SK-N-SH treated with all-trans-retinoic acid at 6 μM for 48 hours (cell line): ENCODE measurements around the gene GHRH.
A peak's percentile ranks its signal among the peaks of the same experiment; 100 is the strongest.

Source experiments
- ATAC-seq: fragments of 200-7000 bp; cut with Tn5 transposase; 3 replicates; pipeline ENCODE4 v1.9.1; 2020; ENCODE audit warnings: mild to moderate bottlenecking, moderate library complexity
- ARNTL ChIP-seq: fragments of 450-650 bp; formaldehyde crosslinking; IDR thresholded peaks from 2 replicates; pipeline ENCODE4 v1.5.0; 2020; ENCODE audit warnings: low read depth, mild to moderate bottlenecking, moderate library complexity, borderline replicate concordance
- BACH2 ChIP-seq: fragments of 250-450 bp; sonication (Bioruptor Pico); IDR thresholded peaks from 2 replicates; pipeline ENCODE4 v1.9.0; 2021; ENCODE audit warnings: mild to moderate bottlenecking, borderline replicate concordance
- CREB5 ChIP-seq: fragments of 250-450 bp; sonication (Bioruptor Pico); IDR thresholded peaks from 2 replicates; pipeline ENCODE4 v1.5.1; 2020; ENCODE audit warnings: low read depth, mild to moderate bottlenecking, moderate library complexity
- CSRNP3 ChIP-seq: fragments of 250-450 bp; sonication (Bioruptor Pico); IDR thresholded peaks from 2 replicates; pipeline ENCODE4 v1.5.1; 2021; ENCODE audit warnings: mild to moderate bottlenecking, moderate library complexity
- ESRRG ChIP-seq: fragments of 250-450 bp; sonication (Bioruptor Pico); IDR thresholded peaks from 2 replicates; pipeline ENCODE4 v1.6.1; 2021; ENCODE audit warnings: mild to moderate bottlenecking
- ISL1 ChIP-seq: fragments of 250-450 bp; sonication (Bioruptor Pico); IDR thresholded peaks from 2 replicates; pipeline ENCODE4 v2.1.2; 2022; ENCODE audit warnings: mild to moderate bottlenecking, moderate library complexity
- OSR1 ChIP-seq: fragments of 250-450 bp; sonication (Bioruptor Pico); IDR thresholded peaks from 2 replicates; pipeline ENCODE4 v1.8.0; 2022; ENCODE audit warnings: moderate library complexity, mild to moderate bottlenecking, inconsistent platforms
- PATZ1 ChIP-seq: fragments of 250-450 bp; sonication (Bioruptor Pico); IDR thresholded peaks from 2 replicates; pipeline ENCODE4 v1.8.0; 2020; ENCODE audit warnings: mild to moderate bottlenecking, moderate library complexity, borderline replicate concordance
- POU6F1 ChIP-seq: fragments of 250-450 bp; sonication (Bioruptor Pico); IDR thresholded peaks from 2 replicates; pipeline ENCODE4 v1.8.0; 2021; ENCODE audit warnings: low read depth, mild to moderate bottlenecking, moderate library complexity, borderline replicate concordance
- PPARA ChIP-seq: fragments of 250-450 bp; sonication (Bioruptor Pico); IDR thresholded peaks from 2 replicates; pipeline ENCODE4 v1.5.0; 2020; ENCODE audit warnings: mild to moderate bottlenecking, borderline replicate concordance
- RARB ChIP-seq: fragments of 250-450 bp; sonication (Bioruptor Pico); IDR thresholded peaks from 2 replicates; pipeline ENCODE4 v1.8.0; 2021; ENCODE audit warnings: mild to moderate bottlenecking, moderate library complexity
- SNAI2 ChIP-seq: fragments of 250-450 bp; sonication (Bioruptor Pico); IDR thresholded peaks from 2 replicates; pipeline ENCODE4 v1.5.0; 2020; ENCODE audit warnings: mild to moderate bottlenecking, moderate library complexity
- TCF4 ChIP-seq: fragments of 250-450 bp; sonication (Bioruptor Pico); IDR thresholded peaks from 2 replicates; pipeline ENCODE4 v1.8.0; 2021; ENCODE audit warnings: mild to moderate bottlenecking, moderate library complexity, borderline replicate concordance
- TOX ChIP-seq: fragments of 250-450 bp; sonication (Bioruptor Pico); IDR thresholded peaks from 2 replicates; pipeline ENCODE4 v1.8.0; 2021; ENCODE audit warnings: mild to moderate bottlenecking, moderate library complexity, borderline replicate concordance
- TSHZ2 ChIP-seq: fragments of 250-450 bp; sonication (Bioruptor Pico); IDR thresholded peaks from 2 replicates; pipeline ENCODE4 v1.5.0; 2020; ENCODE audit warnings: mild to moderate bottlenecking, moderate library complexity
- ZC3H10 ChIP-seq: fragments of 250-450 bp; sonication (Bioruptor Pico); IDR thresholded peaks from 2 replicates; pipeline ENCODE4 v1.5.1; 2021; ENCODE audit warnings: mild to moderate bottlenecking, moderate library complexity
- ZFP3 ChIP-seq: fragments of 250-450 bp; sonication (Bioruptor Pico); IDR thresholded peaks from 2 replicates; pipeline ENCODE4 v1.5.0; 2020; ENCODE audit warnings: mild to moderate bottlenecking, moderate library complexity
- ZFP30 ChIP-seq: fragments of 450-650 bp; formaldehyde crosslinking; IDR thresholded peaks from 2 replicates; pipeline ENCODE4 v1.5.0; 2022; ENCODE audit warnings: mild to moderate bottlenecking, moderate library complexity
- ZNF565 ChIP-seq: fragments of 450-650 bp; formaldehyde crosslinking; conservative IDR thresholded peaks from 2 replicates; pipeline ENCODE4 v1.5.0; 2020; ENCODE audit warnings: low read depth, mild to moderate bottlenecking, moderate library complexity
- ZNF70 ChIP-seq: fragments of 450-650 bp; formaldehyde crosslinking; IDR thresholded peaks from 2 replicates; pipeline ENCODE4 v1.5.0; 2020; ENCODE audit warnings: mild to moderate bottlenecking, moderate library complexity
- ZNF8 ChIP-seq: fragments of 450-650 bp; formaldehyde crosslinking; IDR thresholded peaks from 2 replicates; pipeline ENCODE4 v1.5.0; 2020; ENCODE audit warnings: mild to moderate bottlenecking, moderate library complexity

The GHRH gene

GRCh38 chr20:37280403-37280802 is 18.8 kb upstream of the GHRH start (continued):
- no peak for TF ChIP-seq PPARA (CRISPR knock-in tag)
- TF ChIP-seq TCF4 (CRISPR knock-in tag), result no peak
- no peak for TF ChIP-seq ZC3H10 (CRISPR knock-in tag)
- TF ChIP-seq ZNF70, result no peak
- no peak for TF ChIP-seq TOX (CRISPR knock-in tag)
- TF ChIP-seq SNAI2 (CRISPR knock-in tag), result no peak
- no peak for TF ChIP-seq ZFP30 (CRISPR knock-in tag)
- TF ChIP-seq, all 23 proteins: peak for 0

GRCh38 chr20:37279820-37280219 is 18.2 kb upstream of the GHRH start:
- no peak for TF ChIP-seq OSR1
- no peak for TF ChIP-seq ARNTL (CRISPR knock-in tag)
- TF ChIP-seq PPARA (CRISPR knock-in tag), result no peak
- no peak for TF ChIP-seq ZFP30 (CRISPR knock-in tag)
- TF ChIP-seq ISL1 (CRISPR knock-in tag), result no peak
- no peak for ATAC-seq

GRCh38 chr20:37278966-37279590 is 17.5 kb upstream of the GHRH start:
- TF ChIP-seq PPARA (CRISPR knock-in tag) (no peak), BACH2 (CRISPR knock-in tag) (no peak), ARNTL (CRISPR knock-in tag) (no peak), TCF4 (CRISPR knock-in tag) (0 out of 2 replicates have a peak, but pooled peaks have one; percentile 12), ZFP3 (CRISPR knock-in tag) (no peak), ZNF565 (no peak), ISL1 (CRISPR knock-in tag) (no peak), ZNF70 (peak; percentile 91), SNAI2 (CRISPR knock-in tag) (no peak)
- no peak for ATAC-seq

GRCh38 chr20:37277253-37277593 is 15.6 kb upstream of the GHRH start:
- TF ChIP-seq ZNF565 (no peak), CSRNP3 (CRISPR knock-in tag) (no peak), ARNTL (CRISPR knock-in tag) (no peak)
- ATAC-seq, result no peak; the same call in 2 of the 3 replicates

- ATAC-seq, result peak; percentile 93
- TF ChIP-seq CREB5 (CRISPR knock-in tag), result no peak
- TF ChIP-seq ZFP3 (CRISPR knock-in tag), result no peak
- TF ChIP-seq RARB (CRISPR knock-in tag), result no peak
- TF ChIP-seq POU6F1 (CRISPR knock-in tag), result no peak
- no peak for TF ChIP-seq ZNF8 (CRISPR knock-in tag)
- no peak for TF ChIP-seq OSR1
- TF ChIP-seq ZC3H10 (CRISPR knock-in tag), result no peak
- TF ChIP-seq ZNF565, result no peak
- TF ChIP-seq TSHZ2, result no peak
- no peak for TF ChIP-seq ZFP30 (CRISPR knock-in tag)
- TF ChIP-seq PATZ1 (CRISPR knock-in tag), result no peak
- no peak for TF ChIP-seq ESRRG
- no peak for TF ChIP-seq ISL1 (CRISPR knock-in tag)
- no peak for TF ChIP-seq PPARA (CRISPR knock-in tag)
- TF ChIP-seq SNAI2 (CRISPR knock-in tag), result no peak
- TF ChIP-seq CSRNP3 (CRISPR knock-in tag), result no peak
- TF ChIP-seq TOX (CRISPR knock-in tag), result no peak
- no peak for TF ChIP-seq ARNTL (CRISPR knock-in tag)
Observed at GRCh38 chr20:37276494-37277252, 15.1 kb upstream of the GHRH start.
